HG03103 (cell line): ENCODE data around the gene HBG2.
"Not testable (repeated sequence)": the region's sequence is repeated elsewhere in the genome, so short reads cannot be mapped to it uniquely, and the experiment has no call there.

ENCODE experiments used
- ATAC-seq: cut with Tn5 transposase; IDR thresholded peaks from one replicate; pipeline ENCODE4 v1.9.1; 2021; ENCODE audit warnings: low read depth; ENCODE audit not compliant: unreplicated experiment

HBG2 gene

DNA sequence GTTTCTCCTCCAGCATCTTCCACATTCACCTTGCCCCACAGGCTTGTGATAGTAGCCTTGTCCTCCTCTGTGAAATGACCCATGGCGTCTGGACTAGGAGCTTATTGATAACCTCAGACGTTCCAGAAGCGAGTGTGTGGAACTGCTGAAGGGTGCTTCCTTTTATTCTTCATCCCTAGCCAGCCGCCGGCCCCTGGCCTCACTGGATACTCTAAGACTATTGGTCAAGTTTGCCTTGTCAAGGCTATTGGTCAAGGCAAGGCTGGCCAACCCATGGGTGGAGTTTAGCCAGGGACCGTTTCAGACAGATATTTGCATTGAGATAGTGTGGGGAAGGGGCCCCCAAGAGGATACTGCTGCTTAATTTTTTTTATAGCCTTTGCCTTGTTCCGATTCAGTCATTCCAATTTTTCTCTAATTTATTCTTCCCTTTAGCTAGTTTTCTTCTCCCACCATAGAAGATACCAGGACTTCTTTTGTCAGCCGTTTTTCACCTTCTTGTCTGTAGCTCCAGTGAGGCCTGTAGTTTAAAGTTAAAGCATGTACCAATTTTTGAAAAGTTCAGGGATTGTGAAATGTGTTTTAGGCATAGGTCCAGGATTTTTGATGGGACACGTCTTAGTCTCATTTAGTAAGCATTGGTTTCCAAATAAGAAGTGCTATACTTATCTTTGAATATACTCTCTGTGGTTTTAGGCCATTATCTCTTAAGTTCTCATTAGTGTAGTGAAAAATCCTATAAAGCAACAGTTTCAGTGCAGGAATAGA, at the start of gene HBG2:
TSS of gene HBG2 (minus strand) at position 136 of the 768 bp plus-strand sequence. CDS start at position 83, 53 bp downstream.
- ATAC-seq: not testable (repeated sequence)

DNA sequence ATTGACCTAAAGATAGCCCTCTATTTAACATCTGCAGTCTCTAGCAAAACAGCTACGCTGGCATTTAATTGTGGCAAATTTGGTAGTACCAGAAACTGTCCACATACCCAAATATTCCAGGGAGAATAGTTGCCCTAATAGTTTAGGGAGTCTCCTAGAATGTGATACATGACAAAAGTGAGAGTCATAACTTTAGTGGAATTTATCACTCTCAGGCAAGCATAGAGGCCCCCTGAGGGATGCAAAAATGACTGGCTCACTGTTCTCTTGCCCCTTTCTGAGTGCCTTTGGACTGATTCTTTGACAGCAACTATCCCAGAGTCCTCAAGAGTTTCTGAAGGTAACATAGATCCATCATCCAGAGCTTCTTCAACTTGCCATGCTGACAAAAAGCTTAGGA, 49.5 kb upstream of the HBG2 start:
- ATAC-seq: no peak

DNA sequence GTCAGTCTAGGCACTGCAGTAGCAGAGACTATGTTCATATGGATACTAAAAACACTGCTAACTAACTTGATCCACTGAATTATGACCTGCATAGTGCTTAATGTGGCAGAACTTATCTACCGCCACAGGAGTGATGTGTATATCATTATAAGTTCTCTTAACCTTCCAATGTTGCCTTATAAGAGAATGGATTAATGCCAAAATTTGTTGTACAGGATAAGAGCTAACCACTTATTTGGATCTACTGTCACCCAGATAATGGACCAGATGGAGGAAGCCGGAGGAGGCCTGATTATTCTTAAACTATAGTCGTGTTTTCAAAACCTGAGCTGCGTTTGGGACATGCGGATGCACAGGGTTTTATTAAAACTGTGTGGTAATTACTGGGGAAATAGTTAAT, 49.0 kb upstream of the HBG2 start:
- no peak for ATAC-seq

DNA sequence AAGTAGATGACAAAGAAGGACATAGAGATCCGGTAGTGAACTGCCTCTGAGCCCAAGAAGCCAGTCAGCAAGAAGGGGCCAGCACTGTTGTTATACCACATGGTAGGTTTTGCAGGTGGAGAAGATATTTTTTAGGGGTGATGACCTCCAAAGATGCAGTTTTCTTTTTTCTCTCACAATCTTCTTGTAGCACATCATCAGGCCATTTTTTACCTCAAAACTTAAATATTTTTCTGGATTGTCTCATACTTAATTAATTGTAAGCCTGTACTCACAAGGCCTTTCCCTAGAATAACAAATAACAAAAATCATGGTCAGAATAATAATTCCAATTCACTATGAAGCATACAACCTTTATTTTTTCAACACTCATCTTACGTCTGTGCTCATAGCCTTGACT, 47.3 kb upstream of the HBG2 start, which contains the start of gene OR51B4:
TSS of gene OR51B4 (minus strand) at position 101 of the 400 bp plus-strand sequence. CDS start at position 101, 0 bp downstream.
- ATAC-seq: no peak

DNA sequence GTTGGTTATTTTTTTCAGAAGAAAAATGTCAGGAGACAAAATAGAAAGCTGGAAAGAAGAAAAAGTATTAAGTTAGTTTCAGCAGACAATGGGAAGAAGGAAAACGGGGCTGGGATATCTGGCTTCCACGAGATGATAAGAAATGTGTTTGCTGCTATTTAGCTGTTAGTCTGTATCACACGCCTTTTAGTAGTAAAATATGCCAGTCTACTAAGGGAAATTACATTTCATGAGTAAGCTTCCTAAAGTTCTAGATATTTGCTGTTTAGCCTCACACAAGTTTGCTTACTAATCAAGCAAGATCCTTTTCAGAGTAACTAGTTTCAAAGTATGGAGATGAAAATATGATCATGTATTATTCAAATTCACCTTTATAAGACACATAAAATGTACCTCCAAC, 45.7 kb upstream of the HBG2 start:
- no peak for ATAC-seq

DNA sequence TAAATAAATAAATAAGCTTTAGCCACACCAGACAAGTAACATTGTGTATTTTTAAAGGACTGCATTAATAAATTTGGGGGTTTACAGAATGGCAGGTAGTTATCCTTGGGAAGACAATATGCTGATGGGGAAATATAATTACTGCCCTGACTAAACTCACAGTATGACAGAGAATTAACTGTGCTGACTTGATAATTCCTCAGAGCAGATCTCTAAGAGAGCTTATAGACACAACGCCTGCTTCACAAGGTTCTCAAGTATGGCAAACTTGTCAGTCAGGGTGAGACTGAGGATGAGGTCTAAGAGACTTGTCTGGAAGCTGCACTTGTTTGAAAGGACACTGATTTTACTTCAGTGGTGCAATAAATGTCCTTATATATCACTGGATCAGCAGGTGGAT, 43.9 kb upstream of the HBG2 start:
- ATAC-seq: no peak

DNA sequence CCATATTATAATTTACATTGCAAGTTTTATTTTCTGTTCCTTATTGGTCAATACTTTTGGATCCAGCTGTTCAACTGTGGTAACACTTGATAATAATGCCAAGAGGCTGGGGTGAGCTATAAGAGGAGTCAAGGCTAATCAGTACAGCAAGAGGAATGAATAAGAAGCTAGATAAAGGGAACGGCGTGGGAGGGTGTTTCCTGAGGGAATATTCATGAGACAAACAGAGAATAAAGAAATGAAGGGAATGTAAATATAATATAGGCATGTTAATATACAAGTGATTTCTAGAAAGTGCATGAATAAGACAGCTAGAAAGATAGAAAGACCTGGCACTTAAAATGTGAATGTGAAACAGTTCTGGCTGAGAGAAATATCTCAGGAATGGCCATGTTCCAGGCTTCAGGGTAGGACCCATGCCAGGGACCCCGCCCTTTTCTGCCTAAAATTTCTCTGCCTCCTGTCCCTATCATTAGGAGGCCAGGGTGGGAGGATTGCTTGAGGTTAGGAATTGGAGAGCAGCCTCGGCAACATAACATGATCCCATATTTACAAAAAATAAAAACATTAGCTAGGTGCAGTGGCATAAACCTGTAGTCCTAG, 43.2 kb upstream of the HBG2 start:
- no peak for ATAC-seq

DNA sequence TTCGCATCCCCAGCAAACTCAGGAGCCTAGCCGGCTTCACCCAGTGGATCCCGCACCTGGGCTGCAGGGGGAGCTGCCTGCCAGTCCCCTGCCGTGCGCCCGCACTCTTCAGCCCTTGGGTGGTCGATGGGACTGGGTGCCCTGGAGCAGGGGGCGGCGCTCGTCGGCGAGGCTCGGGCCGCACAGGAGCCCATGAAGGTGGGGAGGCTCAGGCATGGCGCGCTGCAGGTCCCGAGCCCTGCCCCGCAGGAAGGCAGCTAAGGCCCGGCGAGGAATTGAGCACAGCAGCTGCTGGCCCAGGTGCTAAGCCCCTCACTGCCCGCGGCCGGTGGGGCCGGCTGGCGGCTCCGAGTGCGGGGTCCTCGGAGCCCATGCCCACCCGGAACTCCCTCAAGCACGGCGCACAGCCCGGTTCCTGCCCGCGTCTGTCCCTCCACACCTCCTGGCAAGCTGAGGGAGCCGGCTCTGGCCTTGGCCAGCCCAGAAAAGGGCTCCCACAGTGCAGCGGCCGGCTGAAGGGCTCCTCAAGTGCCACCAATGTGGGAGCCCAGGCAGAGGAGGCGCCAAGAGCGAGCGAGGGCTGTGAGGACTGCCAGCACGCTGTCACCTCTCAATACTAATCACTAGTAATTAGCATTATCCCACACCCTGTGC, 39.9 kb upstream of the HBG2 start:
- ATAC-seq: not testable (repeated sequence)

DNA sequence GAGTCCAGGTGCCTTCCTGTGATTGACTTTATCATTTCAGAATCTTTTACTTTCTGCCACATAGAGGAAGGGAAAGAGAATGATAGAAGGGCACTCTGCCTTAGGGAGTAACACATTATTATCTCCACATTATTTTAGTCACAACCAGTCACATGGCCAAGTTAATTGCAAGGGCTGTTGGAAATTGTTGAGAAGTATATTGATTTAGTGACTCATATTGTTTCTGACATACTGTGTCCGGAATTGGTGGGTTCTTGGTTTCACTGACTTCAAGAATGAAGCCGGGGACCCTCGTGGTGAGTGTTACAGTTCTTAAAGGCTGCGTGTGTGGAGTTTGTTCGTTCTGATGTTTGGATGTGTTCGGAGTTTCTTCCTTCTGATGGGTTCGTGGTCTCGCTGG, 38.4 kb upstream of the HBG2 start:
- no peak for ATAC-seq

DNA sequence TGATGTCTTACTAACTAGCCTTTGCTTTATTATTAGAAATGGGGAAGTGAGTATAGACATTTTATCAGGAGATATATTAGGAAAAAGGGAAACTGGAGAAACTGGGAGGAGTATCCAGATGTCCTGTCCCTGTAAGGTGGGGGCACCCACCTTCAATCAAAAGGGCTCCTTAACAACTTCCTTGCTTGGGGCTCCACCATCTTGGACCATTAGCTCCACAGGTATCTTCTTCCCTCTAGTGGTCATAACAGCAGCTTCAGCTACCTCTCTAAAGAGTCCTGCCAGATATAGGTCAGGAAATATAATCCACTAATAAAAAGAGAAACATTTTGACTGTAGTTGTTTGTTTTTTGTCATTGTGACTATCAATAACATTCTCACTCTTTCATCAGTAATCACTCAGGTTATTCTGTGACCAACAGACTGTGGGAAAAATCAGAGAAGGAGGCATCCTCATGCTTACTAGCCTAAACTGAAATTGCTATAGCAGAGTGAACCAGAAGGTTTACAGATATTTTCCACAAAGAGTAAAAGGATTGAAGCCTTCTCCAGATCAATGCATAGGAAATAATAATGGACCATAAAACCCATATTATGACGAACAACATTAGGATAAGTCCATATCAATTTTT, 36.7 kb upstream of the HBG2 start:
- peak; percentile 98 for ATAC-seq

DNA sequence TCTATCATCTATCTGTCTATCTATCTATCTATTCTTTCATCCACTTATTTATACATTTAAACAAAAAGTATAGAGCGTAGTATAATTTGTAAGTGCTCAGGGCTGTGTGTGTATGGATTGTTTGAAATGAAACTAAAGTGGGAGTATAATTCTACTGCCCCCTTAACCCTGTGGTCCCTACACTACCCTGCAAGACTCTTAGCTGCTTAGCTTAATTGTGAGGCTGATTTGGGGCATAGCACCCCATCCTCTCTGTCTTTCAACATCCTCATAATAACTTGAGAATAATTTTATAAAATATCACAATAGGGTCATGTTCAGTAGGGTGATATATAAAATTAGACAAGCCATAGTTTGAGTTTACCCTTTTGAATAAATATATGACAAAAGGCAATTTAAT, 35.5 kb upstream of the HBG2 start:
- no peak for ATAC-seq

DNA sequence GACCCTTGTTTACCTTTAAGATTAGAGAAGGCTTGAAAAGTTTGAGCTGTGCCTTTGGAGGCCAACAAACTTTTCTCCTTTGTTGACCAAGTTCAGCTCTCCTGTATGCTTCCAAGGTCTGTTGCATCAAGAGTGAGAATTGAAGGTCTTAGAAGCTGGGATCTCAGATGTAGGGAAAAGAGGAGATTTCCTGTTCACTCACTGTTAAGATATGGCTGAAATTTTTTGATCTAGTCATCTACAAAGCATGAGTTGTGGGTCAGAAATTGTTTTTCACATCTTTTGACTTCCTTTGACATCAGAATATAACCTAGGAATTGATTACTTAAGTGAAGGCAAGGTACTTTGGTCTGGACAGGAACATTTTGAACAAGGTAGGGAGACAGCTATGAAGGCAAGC, 35.1 kb upstream of the HBG2 start:
- ATAC-seq: no peak

DNA sequence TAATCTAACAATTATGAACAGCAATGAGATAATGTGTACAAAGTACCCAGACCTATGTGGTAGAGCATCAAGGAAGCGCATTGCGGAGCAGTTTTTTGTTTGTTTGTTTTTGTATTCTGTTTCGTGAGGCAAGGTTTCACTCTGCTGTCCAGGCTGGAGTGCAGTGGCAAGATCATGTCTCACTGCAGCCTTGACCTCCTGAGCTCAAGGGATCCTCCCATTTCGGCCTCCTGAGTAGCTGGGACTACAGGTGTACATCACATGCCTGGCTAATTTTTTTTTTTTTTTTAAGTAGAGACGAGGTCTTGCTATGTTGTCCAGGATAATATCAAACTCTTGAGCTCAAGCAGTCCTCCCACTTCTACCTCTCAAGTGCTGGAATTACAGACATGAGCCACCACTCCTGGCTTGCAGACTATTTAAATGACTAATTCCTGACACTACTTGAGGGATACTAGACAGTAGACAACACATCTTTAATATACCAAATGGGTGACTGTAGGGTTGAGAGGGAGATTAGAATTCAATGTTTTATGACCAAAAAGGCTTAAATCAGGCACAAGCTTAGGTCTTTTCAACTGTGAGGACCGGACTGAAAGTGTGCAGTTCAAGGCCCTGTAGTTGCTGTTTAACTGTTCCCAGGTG, 34.4 kb upstream of the HBG2 start:
- ATAC-seq: no peak

DNA sequence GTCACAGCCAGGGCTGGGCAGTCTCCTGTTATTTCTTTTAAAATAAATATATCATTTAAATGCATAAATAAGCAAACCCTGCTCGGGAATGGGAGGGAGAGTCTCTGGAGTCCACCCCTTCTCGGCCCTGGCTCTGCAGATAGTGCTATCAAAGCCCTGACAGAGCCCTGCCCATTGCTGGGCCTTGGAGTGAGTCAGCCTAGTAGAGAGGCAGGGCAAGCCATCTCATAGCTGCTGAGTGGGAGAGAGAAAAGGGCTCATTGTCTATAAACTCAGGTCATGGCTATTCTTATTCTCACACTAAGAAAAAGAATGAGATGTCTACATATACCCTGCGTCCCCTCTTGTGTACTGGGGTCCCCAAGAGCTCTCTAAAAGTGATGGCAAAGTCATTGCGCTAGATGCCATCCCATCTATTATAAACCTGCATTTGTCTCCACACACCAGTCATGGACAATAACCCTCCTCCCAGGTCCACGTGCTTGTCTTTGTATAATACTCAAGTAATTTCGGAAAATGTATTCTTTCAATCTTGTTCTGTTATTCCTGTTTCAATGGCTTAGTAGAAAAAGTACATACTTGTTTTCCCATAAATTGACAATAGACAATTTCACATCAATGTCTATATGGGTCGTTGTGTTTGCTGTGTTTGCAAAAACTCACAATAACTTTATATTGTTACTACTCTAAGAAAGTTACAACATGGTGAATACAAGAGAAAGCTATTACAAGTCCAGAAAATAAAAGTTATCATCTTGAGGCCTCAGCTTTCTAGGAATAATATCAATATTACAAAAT, 33.7 kb upstream of the HBG2 start:
- ATAC-seq: no peak

DNA sequence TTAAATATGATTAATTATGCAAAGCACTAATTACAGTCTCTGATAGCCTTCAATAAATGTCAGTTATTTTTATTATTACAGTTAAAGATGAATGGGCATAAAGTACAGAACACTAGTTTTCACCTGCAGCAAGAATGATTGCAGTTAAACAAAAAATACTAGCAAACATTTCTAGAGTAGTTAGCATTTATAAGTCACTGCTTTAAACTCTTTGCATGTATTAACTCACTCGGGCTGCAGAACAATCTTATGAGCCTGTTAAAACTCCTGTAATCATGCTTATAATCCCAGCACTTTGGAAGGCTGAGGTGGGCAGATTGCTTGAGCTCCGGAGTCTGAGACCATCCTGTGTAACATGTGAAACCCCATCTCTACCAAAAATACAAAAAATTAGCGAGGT, 32.3 kb upstream of the HBG2 start:
- ATAC-seq: no peak

DNA sequence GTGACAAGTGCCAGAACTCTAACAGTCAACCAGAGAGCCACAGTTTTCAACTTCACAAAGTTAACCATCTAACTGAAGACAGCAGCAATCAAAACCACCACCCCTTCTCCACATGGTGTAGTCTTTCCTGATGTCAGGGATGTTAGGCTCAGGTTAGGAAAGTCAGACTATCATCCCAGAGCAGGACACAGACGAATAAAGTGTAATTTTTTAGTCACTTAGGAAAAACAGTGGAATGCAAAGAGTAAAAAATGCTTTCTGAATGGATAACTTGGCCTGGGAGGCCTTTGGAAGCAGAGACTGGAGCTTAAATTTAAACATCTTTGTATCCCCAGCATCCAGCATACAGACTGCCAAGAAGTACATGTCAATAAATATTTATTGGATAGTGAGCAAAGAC, 31.8 kb upstream of the HBG2 start:
- ATAC-seq: no peak

DNA sequence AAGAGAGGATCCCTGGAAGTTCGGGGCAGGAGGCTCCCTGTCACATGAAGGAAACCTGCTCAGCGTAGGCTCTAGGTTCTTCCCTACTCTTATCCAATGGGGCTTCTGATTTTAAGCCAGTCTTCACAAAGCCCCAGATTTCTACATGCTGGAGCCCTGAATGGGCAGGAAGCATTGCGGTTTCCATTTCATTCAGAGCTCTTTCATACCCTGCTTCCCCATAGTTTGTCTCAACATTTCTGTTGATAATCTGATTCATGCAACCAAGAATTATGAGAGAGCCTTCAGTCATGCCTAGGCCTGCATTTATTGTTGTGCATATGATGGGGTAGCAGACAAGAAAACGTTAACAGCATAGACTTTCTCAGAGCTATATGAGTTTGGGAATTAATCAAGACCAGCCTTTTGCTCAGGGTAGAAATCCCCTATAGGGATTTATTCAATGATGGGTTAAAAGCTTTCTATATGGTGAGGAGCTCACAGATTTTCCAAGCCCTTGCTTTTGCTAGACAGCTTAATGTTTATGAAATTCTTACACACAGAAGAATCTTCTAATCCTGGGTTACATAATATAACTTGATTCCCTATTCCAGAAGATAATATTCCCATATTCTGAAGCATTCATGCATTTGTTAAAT, 31.2 kb upstream of the HBG2 start:
- ATAC-seq: no peak

DNA sequence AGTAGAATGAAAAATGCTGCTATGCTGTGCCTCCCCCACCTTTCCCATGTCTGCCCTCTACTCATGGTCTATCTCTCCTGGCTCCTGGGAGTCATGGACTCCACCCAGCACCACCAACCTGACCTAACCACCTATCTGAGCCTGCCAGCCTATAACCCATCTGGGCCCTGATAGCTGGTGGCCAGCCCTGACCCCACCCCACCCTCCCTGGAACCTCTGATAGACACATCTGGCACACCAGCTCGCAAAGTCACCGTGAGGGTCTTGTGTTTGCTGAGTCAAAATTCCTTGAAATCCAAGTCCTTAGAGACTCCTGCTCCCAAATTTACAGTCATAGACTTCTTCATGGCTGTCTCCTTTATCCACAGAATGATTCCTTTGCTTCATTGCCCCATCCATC, 30.1 kb upstream of the HBG2 start:
- no peak for ATAC-seq

DNA sequence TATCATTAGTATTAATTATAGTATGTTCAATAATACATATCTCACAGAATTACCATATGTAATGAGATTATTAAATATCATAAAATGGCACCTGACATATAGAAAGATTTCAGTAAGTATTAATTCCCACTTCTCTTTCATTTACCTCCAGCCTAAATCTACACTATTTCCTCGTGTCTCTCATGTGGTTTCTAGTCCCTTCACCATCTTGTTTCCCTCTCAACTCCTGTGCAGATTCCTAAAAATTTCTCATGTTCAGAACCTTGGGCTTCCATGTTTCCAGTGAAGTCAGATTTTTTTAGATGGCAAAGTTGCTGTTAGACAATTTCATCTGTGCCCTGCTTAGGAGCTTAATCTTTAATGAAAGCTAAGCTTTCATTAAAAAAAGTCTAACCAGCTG, 29.3 kb upstream of the HBG2 start:
- ATAC-seq: no peak

DNA sequence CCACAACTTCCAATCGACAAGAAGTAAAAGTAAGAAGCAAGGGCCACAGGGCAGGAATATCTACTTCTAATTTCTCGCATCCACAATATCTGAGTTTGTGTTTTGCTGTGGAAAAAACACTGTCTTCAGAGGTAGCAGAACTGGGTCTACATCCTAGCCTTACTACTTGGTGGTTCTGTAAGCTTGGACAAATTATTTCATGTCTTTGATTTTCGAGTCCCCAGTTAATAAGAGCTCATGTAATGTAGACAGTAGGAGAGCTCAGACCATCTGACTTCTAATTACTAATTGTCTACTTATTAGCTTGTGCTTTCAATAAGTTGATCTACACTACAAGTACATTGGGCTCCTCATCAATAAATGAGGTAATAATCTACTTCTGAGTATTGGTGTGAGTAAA, 28.5 kb upstream of the HBG2 start:
- no peak for ATAC-seq
